ENCODE results near the gene B3GALNT1.

DNA sequence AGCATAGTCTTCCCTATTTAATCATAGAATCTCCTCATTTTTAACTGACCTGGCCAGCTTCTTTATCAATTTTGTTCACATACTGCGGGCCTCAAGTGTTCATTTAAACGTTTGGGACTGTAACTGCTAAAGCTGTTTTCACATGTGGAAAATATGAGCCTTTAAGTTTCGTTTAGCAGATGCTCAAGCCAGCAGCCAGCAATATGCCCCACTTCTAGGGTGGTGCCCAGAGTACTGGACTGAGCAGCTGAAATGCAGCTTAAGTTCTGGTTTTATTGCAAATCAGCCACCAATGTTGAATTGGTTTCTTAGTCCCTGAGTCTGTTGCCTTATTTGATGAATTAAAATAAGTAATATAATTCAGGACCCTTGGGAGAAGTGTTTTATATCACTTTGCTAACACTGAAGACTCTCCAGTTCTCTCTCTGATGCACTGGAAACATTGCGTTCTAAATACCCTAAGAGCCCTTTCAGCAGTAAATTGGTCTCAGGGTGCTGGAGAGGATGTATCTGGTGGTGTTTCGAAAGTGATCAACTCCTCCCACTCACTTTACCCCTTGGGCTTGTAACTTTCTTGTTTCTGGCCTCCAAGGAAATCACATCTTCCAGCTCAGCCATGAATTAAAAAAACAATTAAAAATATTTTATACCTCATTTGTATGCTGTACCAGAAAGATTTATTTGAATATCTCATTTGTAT lies 61.7 kb downstream of the B3GALNT1 start:
- TF ChIP-seq POLR2A (IDR thresholded peaks at IDR 0.05): no peak
- TF ChIP-seq, protein P1, sequence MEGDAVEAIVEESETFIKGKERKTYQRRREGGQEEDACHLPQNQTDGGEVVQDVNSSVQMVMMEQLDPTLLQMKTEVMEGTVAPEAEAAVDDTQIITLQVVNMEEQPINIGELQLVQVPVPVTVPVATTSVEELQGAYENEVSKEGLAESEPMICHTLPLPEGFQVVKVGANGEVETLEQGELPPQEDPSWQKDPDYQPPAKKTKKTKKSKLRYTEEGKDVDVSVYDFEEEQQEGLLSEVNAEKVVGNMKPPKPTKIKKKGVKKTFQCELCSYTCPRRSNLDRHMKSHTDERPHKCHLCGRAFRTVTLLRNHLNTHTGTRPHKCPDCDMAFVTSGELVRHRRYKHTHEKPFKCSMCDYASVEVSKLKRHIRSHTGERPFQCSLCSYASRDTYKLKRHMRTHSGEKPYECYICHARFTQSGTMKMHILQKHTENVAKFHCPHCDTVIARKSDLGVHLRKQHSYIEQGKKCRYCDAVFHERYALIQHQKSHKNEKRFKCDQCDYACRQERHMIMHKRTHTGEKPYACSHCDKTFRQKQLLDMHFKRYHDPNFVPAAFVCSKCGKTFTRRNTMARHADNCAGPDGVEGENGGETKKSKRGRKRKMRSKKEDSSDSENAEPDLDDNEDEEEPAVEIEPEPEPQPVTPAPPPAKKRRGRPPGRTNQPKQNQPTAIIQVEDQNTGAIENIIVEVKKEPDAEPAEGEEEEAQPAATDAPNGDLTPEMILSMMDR (IDR thresholded peaks at IDR 0.05 in 4 of 5, conservative IDR thresholded peaks at IDR 0.05 in 1 of 5): no peak

Measured in gastrocnemius medialis (tissue), 4 donors.